Esophagus squamous epithelium (tissue), 4 donors: ENCODE results near the gene MCIDAS.

ENCODE experiments used
- POLR2A ChIP-seq, 4 donors: fragments of 450-650 bp; IDR thresholded peaks; one replicate each; pipeline ENCODE4 v1.6.1; 2017; ENCODE audit warnings: antibody characterized with exemption in 4 of 4, mild to moderate bottlenecking in 4 of 4, moderate library complexity in 3 of 4
- TF ChIP-seq, protein P1 (sequence below), 6 experiments: fragments of 450-650 bp in 4 of 6; fragments of 200-600 bp in 2 of 6; sonication (generic) in 2 of 6; IDR thresholded peaks; one replicate each; pipeline ENCODE4 v1.5.1; 2016 to 2019; ENCODE audit warnings: antibody characterized with exemption in 6 of 6, mild to moderate bottlenecking in 4 of 6, moderate library complexity in 4 of 6

DNA sequence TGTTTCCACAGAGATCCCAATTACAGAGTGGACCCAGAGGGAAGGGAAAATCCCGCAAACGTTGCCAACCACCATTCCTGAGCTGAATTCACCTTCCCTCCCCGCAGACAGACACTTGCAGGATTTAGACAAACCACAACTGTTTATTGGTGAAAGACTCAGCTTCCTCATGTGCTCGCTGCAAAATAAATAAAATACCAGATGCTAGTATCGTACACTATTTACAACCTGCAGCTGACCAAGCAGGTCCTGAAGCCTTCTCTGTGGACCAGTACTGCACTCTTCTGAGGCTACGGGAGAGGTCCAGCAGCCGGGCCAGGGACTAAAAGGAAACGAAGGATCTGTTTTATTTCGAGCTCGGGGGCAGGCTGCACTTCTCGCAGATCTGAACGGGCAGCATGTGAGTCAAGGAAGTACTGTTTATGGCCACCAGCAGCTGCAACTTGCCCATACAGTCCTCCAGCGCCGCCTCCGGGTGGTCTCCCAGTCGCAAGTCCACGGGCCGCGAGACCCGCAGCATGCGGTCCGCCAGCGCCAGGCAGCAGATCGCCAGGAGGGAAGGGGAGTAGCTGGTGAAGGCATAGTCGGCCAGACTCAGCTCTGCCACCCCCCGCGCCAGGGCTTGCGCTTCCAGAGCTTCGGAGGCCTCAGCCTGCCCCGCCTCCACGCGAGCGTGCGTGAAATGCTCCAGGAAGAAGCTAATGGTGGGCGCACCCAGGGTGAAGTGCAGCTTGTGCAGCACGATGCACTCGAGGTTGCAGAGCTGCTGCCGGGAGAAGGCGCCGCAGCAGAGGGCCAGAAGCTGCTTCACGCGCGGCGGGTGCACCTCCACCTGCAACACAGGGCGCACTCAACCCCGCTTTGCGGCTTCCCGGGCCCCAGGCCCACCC lies 4.2 kb upstream of the MCIDAS start:
- TF ChIP-seq, protein P1, sequence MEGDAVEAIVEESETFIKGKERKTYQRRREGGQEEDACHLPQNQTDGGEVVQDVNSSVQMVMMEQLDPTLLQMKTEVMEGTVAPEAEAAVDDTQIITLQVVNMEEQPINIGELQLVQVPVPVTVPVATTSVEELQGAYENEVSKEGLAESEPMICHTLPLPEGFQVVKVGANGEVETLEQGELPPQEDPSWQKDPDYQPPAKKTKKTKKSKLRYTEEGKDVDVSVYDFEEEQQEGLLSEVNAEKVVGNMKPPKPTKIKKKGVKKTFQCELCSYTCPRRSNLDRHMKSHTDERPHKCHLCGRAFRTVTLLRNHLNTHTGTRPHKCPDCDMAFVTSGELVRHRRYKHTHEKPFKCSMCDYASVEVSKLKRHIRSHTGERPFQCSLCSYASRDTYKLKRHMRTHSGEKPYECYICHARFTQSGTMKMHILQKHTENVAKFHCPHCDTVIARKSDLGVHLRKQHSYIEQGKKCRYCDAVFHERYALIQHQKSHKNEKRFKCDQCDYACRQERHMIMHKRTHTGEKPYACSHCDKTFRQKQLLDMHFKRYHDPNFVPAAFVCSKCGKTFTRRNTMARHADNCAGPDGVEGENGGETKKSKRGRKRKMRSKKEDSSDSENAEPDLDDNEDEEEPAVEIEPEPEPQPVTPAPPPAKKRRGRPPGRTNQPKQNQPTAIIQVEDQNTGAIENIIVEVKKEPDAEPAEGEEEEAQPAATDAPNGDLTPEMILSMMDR (IDR thresholded peaks at IDR 0.05), result no peak
- no peak for TF ChIP-seq POLR2A (IDR thresholded peaks at IDR 0.05)
